Stimulated activated effector memory CD8-positive, alpha-beta T cell treated with anti-CD3 and anti-CD28 coated beads, Interleukin-12 subunit alpha, Interleukin-12 subunit beta, amount 100 ng/mL, for 72 hours (primary cell): Measurements from ENCODE around the gene FFAR2.
"Not testable (repeated sequence)": the region's sequence is repeated elsewhere in the genome, so short reads cannot be mapped to it uniquely, and the experiment has no call there.

Experiments used
- ATAC-seq: fragments of 150-1000 bp; cut with Tn5 transposase; 2 replicates; pipeline ENCODE4 v1.10.0; 2021
- DNase-seq, 2 donors: peaks; one replicate each; pipeline ENCODE4 v3.0.0; 2021 to 2022; ENCODE audit warnings: low spot score in 2 of 2
- H3K27ac Mint-ChIP-seq: one replicate; pipeline ENCODE4 v1.8.0; 2022; ENCODE audit warnings: mild to moderate bottlenecking, mixed read lengths
- H3K36me3 Mint-ChIP-seq: one replicate; pipeline ENCODE4 v1.8.0; 2022; ENCODE audit warnings: mild to moderate bottlenecking, mixed read lengths
- H3K4me1 Mint-ChIP-seq: one replicate; pipeline ENCODE4 v1.8.0; 2022; ENCODE audit warnings: mixed read lengths
- H3K4me3 Mint-ChIP-seq: one replicate; pipeline ENCODE4 v1.8.0; 2022; ENCODE audit warnings: mild to moderate bottlenecking, mixed read lengths
- H3K9me3 Mint-ChIP-seq: one replicate; pipeline ENCODE4 v1.8.0; 2022; ENCODE audit warnings: mixed read lengths

FFAR2 gene

GRCh38 chr19:35447606-35448469 lies at the start of gene FFAR2:
TSS of gene FFAR2 (plus strand) at chr19:35448257. CDS start at chr19:35449715, 1,458 bp downstream.
- ATAC-seq (no peak), DNase-seq (no peak)
- Mint-ChIP-seq H3K9me3 (no peaks in the 10 kb centered on the region), H3K36me3 (peaks cover 6% of the 10 kb centered on the region), H3K4me3 (no peak within 1 kb of the TSS), H3K4me1 (peaks cover 75% of the 10 kb centered on the region), H3K27ac (peak within 1 kb of the TSS; percentile 75)

DNA sequence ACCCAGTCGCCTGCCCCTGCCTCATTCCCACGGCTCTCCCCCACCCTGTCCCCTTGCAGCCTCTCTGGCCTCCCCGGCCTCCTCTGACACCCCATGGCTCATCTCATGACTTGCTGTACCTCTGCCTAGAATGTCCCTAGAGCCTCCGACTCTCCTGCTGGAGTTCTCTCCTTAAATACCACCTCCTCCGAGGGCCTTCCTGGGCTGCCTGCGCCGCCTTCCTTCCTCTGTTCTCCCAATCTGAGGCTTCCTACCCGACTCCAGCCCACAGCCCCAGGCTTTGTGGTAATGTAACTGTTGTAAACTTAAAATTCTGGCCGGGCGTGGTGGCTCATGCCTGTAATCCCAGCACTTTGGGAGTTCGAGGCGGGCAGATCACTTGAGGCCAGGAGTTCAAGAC lies 49.5 kb upstream of the FFAR2 start:
- H3K9me3 Mint-ChIP-seq = no peaks in the 10 kb centered on the region
- H3K36me3 Mint-ChIP-seq = no peaks in the 10 kb centered on the region
- DNase-seq (no peak), ATAC-seq (no peak)
- H3K4me1 Mint-ChIP-seq = peaks cover 11% of the 10 kb centered on the region
- no peak overlapping the region for H3K4me3 Mint-ChIP-seq
- H3K27ac Mint-ChIP-seq = no peak overlapping the region

DNA sequence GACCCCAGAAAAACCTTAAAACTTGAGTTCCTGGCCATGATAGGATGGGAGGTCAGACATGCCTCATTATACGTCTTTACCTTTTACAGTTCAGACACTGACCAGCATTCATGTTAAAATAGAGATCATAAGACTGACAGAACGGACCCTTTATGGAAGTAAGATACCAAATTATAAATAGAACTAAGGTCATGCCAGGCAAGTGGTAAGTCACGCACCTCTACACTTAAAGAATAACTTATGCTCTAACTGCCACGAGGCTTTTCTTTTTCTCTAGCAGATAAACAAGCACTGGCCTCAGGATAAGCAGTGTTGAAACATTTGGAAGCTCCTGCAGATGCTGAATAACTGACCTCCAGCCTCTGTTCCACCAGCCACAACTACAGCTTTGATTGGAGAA lies 48.8 kb upstream of the FFAR2 start:
- Mint-ChIP-seq H3K27ac (no peak overlapping the region), H3K4me3 (no peak overlapping the region), H3K9me3 (no peaks in the 10 kb centered on the region), H3K36me3 (no peaks in the 10 kb centered on the region), H3K4me1 (peaks cover 12% of the 10 kb centered on the region)
- no peak for DNase-seq
- ATAC-seq = no peak

DNA sequence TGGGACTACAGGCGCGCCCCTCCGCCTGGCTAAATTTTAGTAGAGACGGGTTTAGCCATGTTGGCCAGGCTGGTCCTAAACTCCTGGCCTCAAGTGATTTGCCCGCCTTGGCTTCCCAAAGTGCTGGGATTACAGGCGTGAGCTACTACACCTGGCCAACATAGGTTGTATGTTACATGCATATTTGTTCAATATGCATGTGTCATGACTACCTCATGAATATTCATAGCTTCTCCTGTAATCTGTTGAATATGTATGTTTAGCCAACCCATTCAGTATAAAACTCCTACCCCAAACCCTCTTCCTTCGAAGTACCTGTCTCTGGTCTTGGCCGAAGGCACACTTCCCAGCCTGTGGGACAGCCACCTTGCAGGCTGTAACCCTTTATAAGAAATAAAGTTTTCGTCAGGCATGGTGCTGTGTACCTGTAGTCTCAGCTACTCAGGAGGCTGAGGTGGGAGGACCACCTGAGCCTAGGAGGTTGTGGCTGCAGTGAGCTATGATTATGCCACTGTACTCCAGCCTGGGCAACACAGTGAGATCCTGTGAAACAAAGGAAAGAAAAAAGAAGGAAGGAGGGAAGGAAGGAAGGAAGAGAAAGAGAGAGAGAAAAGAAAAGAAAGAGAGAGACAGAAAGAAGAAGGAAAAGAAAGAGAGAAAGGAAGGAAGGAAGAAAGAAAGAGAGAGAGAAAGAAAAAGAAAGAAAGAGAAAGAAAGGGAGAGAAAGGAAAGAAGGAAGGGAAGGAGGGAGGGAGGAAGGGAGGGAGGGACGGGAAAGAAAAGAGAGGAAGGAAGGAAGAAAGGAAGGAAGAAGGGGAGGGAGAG lies 47.9 kb upstream of the FFAR2 start:
- Mint-ChIP-seq H3K36me3 (no peaks in the 10 kb centered on the region), H3K9me3 (peaks cover 2% of the 10 kb centered on the region), H3K4me1 (peaks cover 21% of the 10 kb centered on the region), H3K27ac (no peak overlapping the region), H3K4me3 (no peak overlapping the region)
- ATAC-seq = no peak
- no peak for DNase-seq

GRCh38 chr19:35400773-35401100 lies 47.3 kb upstream of the FFAR2 start:
- DNase-seq = no peak
- Mint-ChIP-seq H3K4me1 (peaks cover 26% of the 10 kb centered on the region), H3K36me3 (no peaks in the 10 kb centered on the region), H3K27ac (no peak overlapping the region), H3K4me3 (no peak overlapping the region), H3K9me3 (peaks cover 2% of the 10 kb centered on the region)
- ATAC-seq = no peak

GRCh38 chr19:35401416-35401815 lies 46.6 kb upstream of the FFAR2 start:
- not testable (repeated sequence) for H3K9me3 Mint-ChIP-seq, H3K36me3 Mint-ChIP-seq, H3K4me3 Mint-ChIP-seq

DNA sequence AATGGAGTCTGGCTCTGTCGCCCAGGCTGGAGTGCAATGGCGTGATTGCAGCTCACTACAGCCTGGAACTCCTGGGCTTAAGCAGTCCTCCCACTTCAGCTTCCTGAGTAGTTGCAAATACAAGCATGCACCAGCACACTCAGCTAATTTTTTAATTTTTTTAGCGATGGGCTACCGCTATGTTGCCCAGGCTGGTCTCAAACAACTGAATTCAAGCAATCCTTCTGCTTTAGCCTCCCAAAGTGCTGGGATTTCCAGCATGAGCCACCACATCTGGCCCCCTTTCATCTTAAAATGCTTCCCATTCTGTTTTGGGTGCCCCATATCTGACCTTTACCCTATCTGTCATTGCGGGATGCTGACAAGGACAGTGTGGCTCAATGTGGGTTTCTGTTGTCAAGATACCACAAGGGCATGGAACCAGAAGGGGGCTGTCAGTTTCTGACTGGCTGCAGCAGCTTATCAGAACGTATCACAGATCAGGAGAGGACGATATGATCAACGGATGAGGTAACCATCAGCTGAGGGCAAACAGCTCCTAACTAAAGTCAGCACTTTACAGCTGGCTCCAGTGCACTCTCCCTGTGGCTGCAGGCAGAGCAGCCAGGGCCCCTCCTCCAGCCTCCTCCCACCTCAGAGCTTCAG lies 44.8 kb upstream of the FFAR2 start:
- DNase-seq (no peak), ATAC-seq (peak; percentile 60)
- no peaks in the 10 kb centered on the region for H3K36me3 Mint-ChIP-seq
- peaks cover 2% of the 10 kb centered on the region for H3K9me3 Mint-ChIP-seq
- no peak overlapping the region for H3K4me3 Mint-ChIP-seq
- peaks cover 30% of the 10 kb centered on the region for H3K4me1 Mint-ChIP-seq
- no peak overlapping the region for H3K27ac Mint-ChIP-seq

More at GRCh38 chr19:35401416-35401815, 46.6 kb upstream of the FFAR2 start:
- not testable (repeated sequence) for H3K27ac Mint-ChIP-seq, DNase-seq, ATAC-seq
- peaks cover 30% of the 10 kb centered on the region for H3K4me1 Mint-ChIP-seq

DNA sequence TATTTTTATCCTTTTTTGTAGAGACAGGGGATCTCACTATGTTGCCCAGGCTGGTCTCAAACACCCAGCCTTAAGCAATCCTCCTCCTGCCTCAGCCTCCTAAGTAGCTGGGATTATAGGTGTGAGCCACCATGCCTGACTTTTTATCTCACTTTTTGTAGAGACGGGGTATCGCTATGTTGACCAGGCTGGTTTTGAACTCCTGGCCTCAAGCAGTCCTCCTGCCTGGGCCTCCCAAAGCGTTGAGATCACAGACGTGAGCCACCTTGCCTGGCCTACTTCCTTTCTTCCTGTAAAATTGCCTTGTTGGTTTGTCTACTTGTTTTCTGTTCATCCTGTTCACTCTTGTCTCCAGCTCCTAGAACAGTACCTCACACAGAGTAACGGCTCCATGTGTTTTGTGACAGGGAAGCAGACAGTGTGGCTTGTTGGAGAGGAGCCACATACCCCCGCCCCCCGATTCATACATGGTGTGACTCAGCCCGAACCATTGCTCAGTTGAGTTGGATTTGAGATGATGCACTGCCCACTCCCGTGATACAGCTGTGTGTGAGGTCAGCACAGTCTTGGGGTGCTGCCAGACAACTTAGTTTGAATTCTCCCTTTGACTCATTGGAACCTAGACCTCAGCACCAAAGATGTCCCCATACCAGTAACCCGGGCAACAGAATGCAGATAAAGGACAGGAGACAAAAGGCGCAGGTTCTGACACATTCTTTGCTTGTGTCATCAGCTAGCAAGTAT lies 43.0 kb upstream of the FFAR2 start:
- H3K27ac Mint-ChIP-seq = peak overlapping the region; percentile 61
- peak overlapping the region; percentile 23 for H3K4me3 Mint-ChIP-seq
- DNase-seq (peak; percentile 30 to 82), ATAC-seq (peak; percentile 98)
- H3K36me3 Mint-ChIP-seq = no peaks in the 10 kb centered on the region
- H3K9me3 Mint-ChIP-seq = peaks cover 2% of the 10 kb centered on the region
- peaks cover 30% of the 10 kb centered on the region for H3K4me1 Mint-ChIP-seq

GRCh38 chr19:35407619-35408018 lies 40.4 kb upstream of the FFAR2 start:
- Mint-ChIP-seq H3K36me3 (no peaks in the 10 kb centered on the region), H3K27ac (no peak overlapping the region), H3K4me3 (no peak overlapping the region), H3K4me1 (peaks cover 19% of the 10 kb centered on the region), H3K9me3 (peaks cover 2% of the 10 kb centered on the region)
- DNase-seq (no peak), ATAC-seq (no peak)

GRCh38 chr19:35408284-35409171 lies 39.5 kb upstream of the FFAR2 start:
- no peak overlapping the region for H3K27ac Mint-ChIP-seq
- no peak for DNase-seq
- peaks cover 19% of the 10 kb centered on the region for H3K4me1 Mint-ChIP-seq
- no peaks in the 10 kb centered on the region for H3K36me3 Mint-ChIP-seq
- no peak for ATAC-seq
- H3K4me3 Mint-ChIP-seq = no peak overlapping the region
- H3K9me3 Mint-ChIP-seq = peaks cover 2% of the 10 kb centered on the region

- no peak for ATAC-seq
- no peaks in the 10 kb centered on the region for H3K36me3 Mint-ChIP-seq
- no peak overlapping the region for H3K27ac Mint-ChIP-seq
- peaks cover 2% of the 10 kb centered on the region for H3K9me3 Mint-ChIP-seq
- no peak overlapping the region for H3K4me3 Mint-ChIP-seq
- DNase-seq = no peak
- H3K4me1 Mint-ChIP-seq = peaks cover 22% of the 10 kb centered on the region
Observed at GRCh38 chr19:35409191-35409590, 38.9 kb upstream of the FFAR2 start.

DNA sequence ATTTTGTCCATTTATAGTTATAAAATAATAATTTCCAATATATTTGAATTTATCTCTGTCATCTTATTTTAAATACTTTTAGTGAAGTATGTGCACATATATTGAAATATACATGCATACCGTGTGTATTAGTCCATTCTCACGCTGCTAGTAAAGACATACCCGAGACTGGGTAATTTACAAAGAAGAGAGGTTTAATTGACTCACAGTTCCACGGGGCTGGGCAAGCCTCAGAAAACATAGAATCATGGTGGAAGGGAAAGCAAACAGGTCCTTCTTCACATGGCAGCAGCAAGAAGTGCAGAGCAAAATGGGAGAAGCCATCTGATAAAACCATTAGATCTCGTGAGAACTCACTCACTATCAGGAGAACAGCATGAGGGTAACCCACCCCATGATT lies 37.6 kb upstream of the FFAR2 start:
- no peaks in the 10 kb centered on the region for H3K9me3 Mint-ChIP-seq
- ATAC-seq (no peak), DNase-seq (no peak)
- no peak overlapping the region for H3K27ac Mint-ChIP-seq
- H3K4me1 Mint-ChIP-seq = peaks cover 15% of the 10 kb centered on the region
- no peaks in the 10 kb centered on the region for H3K36me3 Mint-ChIP-seq
- H3K4me3 Mint-ChIP-seq = no peak overlapping the region

DNA sequence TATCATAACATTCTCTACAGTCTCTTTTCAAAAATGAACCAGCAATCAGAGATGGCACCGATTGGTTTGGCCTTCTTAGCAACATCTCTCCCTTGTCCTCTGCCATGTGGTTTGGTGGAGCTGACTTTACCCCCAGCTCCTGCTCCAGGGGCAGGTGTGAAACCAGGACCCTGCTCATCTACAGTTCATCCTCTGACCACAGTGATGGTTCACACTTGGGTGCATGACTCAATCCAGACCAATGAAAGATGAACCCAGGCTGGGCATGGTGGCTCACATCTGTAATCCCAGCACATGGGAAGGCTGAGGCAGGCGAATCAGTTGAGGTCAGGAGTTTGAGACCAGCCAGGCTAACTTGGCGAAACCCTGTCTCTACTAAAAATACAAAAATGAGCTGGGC lies 33.6 kb upstream of the FFAR2 start:
- Mint-ChIP-seq H3K36me3 (no peaks in the 10 kb centered on the region), H3K9me3 (no peaks in the 10 kb centered on the region), H3K4me3 (no peak overlapping the region), H3K27ac (no peak overlapping the region), H3K4me1 (peaks cover 9% of the 10 kb centered on the region)
- ATAC-seq (peak; percentile 95), DNase-seq (peak in 1 of 2 donors; percentile 59)

DNA sequence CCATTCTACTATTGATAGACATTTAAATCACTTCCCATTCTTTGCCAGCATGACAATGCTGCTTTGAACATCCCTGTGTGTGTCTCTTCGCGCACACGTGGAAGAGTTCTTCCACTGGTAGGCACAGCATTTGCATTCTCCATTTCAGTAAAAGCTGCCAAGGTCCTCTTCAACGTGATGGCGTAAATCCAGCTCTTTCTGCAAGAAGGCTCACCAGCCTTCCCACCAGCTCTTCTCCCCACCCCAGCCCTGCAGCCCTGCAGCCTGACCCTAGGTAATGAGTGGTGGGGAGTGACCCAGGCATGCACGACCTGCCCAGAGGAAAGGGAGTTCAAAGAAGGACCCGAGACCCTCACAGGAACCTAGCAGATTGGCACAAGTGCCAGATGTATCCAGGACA lies 31.7 kb upstream of the FFAR2 start:
- no peak overlapping the region for H3K27ac Mint-ChIP-seq
- H3K36me3 Mint-ChIP-seq = no peaks in the 10 kb centered on the region
- no peak overlapping the region for H3K4me3 Mint-ChIP-seq
- ATAC-seq (no peak), DNase-seq (no peak)
- peaks cover 14% of the 10 kb centered on the region for H3K4me1 Mint-ChIP-seq
- H3K9me3 Mint-ChIP-seq = no peaks in the 10 kb centered on the region
